Type B pancreatic cell (in vitro differentiated cells): Measurements from ENCODE around the gene NSD1. TPM values are rescaled to one million over a fixed set of nuclear protein-coding genes. Genes with fewer than 3 reads are reported as not detected.

Experiments
- DNase-seq: peaks from one replicate; pipeline ENCODE4 v3.0.0; 2021; ENCODE audit warnings: mixed read lengths; ENCODE audit not compliant: unreplicated experiment; ENCODE audit errors: extremely low spot score
- H3K27ac Mint-ChIP-seq: 2 replicates; pipeline ENCODE4 v1.8.0; 2021; ENCODE audit warnings: mild to moderate bottlenecking, mixed read lengths
- H3K27me3 Mint-ChIP-seq: 2 replicates; pipeline ENCODE4 v1.8.0; 2021; ENCODE audit warnings: mixed read lengths
- H3K36me3 Mint-ChIP-seq: 2 replicates; pipeline ENCODE4 v1.8.0; 2021; ENCODE audit warnings: mixed read lengths
- H3K4me1 Mint-ChIP-seq: one replicate; pipeline ENCODE4 v1.8.0; 2021; ENCODE audit warnings: mixed read lengths; ENCODE audit not compliant: unreplicated experiment
- H3K4me3 Mint-ChIP-seq: 2 replicates; pipeline ENCODE4 v1.8.0; 2021; ENCODE audit warnings: mild to moderate bottlenecking, mixed read lengths
- H3K9me3 Mint-ChIP-seq: 2 replicates; pipeline ENCODE4 v1.8.0; 2021; ENCODE audit warnings: mixed read lengths
- total RNA-seq: library from RNA; stranded (reverse); gene quantifications from 2 replicates; pipeline ENCODE4 v1.2.1, GENCODE V29; 2021; ENCODE audit warnings: low replicate concordance
- TF ChIP-seq, protein P1 (sequence below): fragments of 200-600 bp; sonication (generic); conservative IDR thresholded peaks from 2 replicates; pipeline ENCODE4 v1.5.0; 2021; ENCODE audit warnings: antibody characterized with exemption, mild to moderate bottlenecking

The NSD1 gene
- total RNA-seq, 1 donor from 2014 or later, result 115 TPM

DNA sequence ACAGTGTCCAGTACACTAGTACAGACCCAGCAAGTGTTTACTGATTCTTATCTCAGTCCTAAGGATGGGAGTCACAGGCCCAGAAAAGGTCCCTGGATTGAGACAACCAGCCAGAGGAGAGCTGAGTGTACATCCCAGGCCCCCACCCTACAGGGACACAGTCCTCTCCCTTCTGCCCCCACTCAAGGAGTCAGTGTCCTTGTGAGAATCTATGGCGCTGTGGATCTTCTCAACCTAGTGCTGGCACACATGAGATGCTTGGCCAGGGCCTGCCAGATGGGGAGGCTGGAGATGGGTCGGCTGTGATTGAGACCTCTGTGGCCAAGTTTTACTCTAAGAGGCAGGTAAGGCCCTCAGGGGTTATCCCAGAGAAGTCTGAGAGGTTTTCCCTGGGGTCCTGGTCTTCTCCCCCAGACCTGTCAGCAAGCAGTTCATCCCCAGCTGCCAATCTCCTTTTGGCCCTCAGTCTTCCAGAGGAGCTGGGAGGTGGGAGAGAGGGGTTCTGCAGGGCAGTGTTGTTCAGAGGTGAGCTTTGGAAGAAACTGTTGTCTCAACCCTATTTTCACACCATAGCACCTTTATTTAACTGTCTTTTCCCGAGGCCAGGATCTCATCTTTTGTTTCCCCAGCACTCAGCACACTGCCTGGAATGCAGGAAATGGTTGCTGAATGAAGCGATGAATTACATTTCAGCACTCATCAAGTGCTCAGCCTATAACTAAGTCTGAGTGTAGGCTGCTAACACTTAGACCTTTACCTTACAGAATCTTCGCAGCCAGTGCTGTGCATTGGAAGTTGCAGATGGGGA lies 3.2 kb upstream of the NSD1 start:
- Mint-ChIP-seq H3K27ac (peak overlapping the region; percentile 21), H3K4me1 (peaks cover 13% of the 10 kb centered on the region), H3K36me3 (peaks cover 2% of the 10 kb centered on the region), H3K4me3 (peak overlapping the region; percentile 87), H3K9me3 (no peaks in the 10 kb centered on the region), H3K27me3 (no peaks in the 10 kb centered on the region)
- TF ChIP-seq, protein P1, sequence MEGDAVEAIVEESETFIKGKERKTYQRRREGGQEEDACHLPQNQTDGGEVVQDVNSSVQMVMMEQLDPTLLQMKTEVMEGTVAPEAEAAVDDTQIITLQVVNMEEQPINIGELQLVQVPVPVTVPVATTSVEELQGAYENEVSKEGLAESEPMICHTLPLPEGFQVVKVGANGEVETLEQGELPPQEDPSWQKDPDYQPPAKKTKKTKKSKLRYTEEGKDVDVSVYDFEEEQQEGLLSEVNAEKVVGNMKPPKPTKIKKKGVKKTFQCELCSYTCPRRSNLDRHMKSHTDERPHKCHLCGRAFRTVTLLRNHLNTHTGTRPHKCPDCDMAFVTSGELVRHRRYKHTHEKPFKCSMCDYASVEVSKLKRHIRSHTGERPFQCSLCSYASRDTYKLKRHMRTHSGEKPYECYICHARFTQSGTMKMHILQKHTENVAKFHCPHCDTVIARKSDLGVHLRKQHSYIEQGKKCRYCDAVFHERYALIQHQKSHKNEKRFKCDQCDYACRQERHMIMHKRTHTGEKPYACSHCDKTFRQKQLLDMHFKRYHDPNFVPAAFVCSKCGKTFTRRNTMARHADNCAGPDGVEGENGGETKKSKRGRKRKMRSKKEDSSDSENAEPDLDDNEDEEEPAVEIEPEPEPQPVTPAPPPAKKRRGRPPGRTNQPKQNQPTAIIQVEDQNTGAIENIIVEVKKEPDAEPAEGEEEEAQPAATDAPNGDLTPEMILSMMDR, result no peak
- no peak for DNase-seq

DNA sequence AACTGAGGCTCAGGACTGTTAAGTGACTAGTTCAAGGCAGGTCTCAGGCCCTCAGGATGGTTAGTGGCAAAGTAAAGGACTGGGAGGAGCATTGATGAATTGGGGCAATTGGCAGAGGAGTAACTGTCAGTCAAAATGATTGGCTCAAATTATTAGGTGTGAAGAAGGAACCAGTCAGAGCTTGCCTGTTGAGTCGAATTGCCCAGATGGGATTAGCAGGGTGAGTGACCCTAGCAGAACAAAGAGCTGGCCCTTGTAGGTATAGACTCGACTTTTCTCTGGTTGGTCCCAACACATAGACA lies 2.6 kb upstream of the NSD1 start:
- TF ChIP-seq, protein P1, result no peak
- peaks cover 16% of the 10 kb centered on the region for H3K4me1 Mint-ChIP-seq
- no peak for DNase-seq
- H3K9me3 Mint-ChIP-seq, result no peaks in the 10 kb centered on the region
- H3K4me3 Mint-ChIP-seq, result peak overlapping the region; percentile 87
- peaks cover 6% of the 10 kb centered on the region for H3K36me3 Mint-ChIP-seq
- H3K27me3 Mint-ChIP-seq, result no peaks in the 10 kb centered on the region
- peak overlapping the region; percentile 86 for H3K27ac Mint-ChIP-seq

DNA sequence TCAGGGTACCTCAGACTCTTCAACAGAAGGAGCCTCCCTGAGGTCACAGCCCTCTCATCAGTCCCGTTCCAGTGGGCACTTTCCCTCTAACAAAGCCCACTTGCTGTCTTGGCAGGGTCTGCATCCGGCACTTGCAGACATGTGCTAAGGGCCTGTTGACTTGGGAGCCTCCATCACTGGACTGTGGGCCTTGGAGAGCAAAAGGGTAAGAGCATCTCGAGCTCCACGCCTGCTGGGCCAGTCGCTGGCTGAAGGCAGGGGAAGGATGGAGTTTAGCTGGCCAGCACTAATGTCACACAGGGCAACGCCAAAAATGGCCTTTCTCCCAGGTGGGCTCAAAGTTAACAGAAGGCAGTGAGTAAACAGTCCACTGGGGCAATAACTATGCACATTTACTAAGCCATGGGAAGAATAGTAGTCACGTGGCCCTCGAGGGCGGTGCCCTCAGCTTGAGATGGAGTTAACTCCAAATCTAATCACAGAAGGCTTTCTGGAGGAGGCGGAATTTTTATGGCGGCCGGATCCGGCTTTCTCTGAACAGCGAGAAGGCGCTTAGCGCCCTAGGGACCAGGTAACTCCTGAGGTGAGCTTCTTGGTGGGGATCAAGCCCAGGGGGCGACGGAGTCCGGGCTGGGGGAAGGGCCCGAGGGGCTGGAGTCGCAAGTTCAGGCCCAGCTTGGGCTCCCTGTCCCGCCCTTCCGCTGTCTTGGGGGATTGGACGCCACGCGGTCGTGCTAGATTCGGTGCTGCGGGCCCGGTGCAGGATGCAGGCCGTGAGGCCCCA lies 2.0 kb upstream of the NSD1 start:
- no peak for DNase-seq
- H3K9me3 Mint-ChIP-seq, result no peaks in the 10 kb centered on the region
- TF ChIP-seq, protein P1, result no peak
- H3K27ac Mint-ChIP-seq, result peak overlapping the region; percentile 86
- peak overlapping the region; percentile 87 for H3K4me3 Mint-ChIP-seq
- H3K36me3 Mint-ChIP-seq, result peaks cover 10% of the 10 kb centered on the region
- no peaks in the 10 kb centered on the region for H3K27me3 Mint-ChIP-seq
- H3K4me1 Mint-ChIP-seq, result peaks cover 16% of the 10 kb centered on the region

DNA sequence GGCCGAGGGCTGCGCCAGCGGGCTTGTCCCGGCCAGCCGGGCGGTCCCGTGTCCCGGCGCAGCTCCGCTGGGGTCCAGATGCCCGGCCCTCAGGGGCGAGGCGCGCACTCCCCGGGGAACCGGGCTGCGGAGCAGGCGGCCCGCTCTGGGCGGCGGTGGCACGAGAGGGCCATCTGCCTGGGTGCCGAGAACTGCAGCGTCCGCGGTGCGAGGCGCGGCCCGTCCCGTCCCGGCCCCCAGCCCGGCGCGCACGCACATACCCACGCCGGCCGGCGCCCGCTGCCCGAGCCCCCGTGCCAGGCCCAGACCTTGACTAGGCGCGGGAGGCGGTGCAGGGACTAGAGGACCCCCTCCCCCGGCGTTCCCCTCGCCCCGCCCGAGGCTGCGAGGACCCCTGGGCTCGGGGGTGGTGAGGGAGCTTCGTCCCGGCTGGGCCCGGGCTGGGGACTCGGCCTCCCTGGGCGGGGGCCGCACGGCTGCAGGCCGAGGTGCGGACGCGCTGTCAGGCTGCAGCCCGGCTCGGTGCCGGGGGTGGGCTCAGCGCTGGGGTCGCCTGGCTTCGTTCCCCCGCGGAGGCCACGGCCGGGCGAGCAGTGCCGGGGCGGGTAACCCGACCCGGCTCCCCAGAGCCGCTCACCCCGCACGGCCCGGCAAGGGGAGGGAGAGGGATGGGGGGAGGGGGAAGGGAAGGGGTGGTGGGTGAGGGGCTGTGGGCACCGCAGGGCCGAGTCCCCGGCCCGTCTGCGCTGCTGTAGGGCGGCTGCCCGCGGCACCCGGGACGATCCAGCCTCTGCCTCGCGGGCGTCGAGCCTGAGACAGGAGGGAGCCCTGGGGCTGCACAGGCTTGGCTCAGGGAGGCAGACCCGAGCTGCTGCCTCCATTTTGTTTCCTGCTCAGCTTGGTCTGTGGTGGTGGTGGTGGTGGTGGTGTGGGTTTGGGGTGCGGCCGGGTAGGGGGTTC lies 1.2 kb upstream of the NSD1 start:
- peaks cover 18% of the 10 kb centered on the region for H3K36me3 Mint-ChIP-seq
- peaks cover 22% of the 10 kb centered on the region for H3K4me1 Mint-ChIP-seq
- H3K27me3 Mint-ChIP-seq, result no peaks in the 10 kb centered on the region
- H3K9me3 Mint-ChIP-seq, result no peaks in the 10 kb centered on the region
- TF ChIP-seq, protein P1, result no peak
- H3K4me3 Mint-ChIP-seq, result peak overlapping the region; percentile 75
- peak; percentile 78 for DNase-seq
- no peak overlapping the region for H3K27ac Mint-ChIP-seq
